ENCODE data around the gene SGMS2.

DNA sequence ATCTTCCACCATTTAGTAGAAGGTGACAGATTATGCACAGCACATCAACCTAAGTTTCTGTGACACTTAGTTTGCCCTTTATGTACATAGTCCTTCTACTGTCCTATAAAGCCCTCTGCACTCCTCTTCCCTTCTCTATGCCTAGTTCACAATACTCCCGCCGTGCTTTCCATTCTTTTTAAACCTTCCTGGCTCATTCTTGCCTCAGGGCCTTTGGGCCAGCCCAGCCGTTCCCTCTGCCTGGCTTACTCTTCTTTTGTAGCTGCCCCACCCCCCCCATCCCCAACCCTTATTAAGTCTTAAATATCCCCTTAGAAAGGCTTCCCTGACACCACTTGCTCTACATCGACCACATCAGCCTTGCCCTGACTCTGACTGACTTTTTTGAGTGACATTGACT is 33.0 kb downstream of the SGMS2 start:
- TF ChIP-seq EZH2phosphoT487 (IDR thresholded peaks at IDR 0.05; ENCODE audit: insufficient read depth, low read depth), result no peak
- no peak for TF ChIP-seq EZH2 (IDR thresholded peaks at IDR 0.05; ENCODE audit: insufficient read depth, poor library complexity, severe bottlenecking)

Measured in GM23248 (cell line).